GM12878 (cell line): ENCODE data around the gene JDP2. TPM values are rescaled to one million over a fixed set of nuclear protein-coding genes. Genes with fewer than 3 reads are reported as not detected.

Experiments used
- ATAC-seq: fragments of 200-7000 bp; cut with Tn5 transposase; 3 replicates; pipeline ENCODE4 v1.9.1; 2020; ENCODE audit warnings: mild to moderate bottlenecking, moderate library complexity
- BruUV-seq: library from RNA; stranded (reverse); fragments of 400-500 nt; replicated peaks from 2 replicates; lab custom pipeline; 2021; lab: Mats Ljungman, UMichigan
- CTCF ChIA-PET: fragments of 300-600 bp; sonication (Branson Sonifier 250); formaldehyde crosslinking; extraction: SDS; loops from one replicate; lab custom pipeline; 2021; ENCODE audit warnings: inconsistent platforms; lab: Yijun Ruan, JAX
- POLR2A ChIA-PET: fragments of 350-600 bp; formaldehyde crosslinking; extraction: SDS; loops from one replicate; lab custom pipeline; 2021; ENCODE audit warnings: inconsistent platforms; lab: Charles Lee
- RAD21 ChIA-PET: fragments of 300-600 bp; sonication (Branson Sonifier 250); formaldehyde crosslinking; loops from one replicate; lab custom pipeline; 2023; ENCODE audit warnings: antibody characterized with exemption; ENCODE audit not compliant: unreplicated experiment; lab: Charles Lee
- SMC1A ChIA-PET: fragments of 300-600 bp; sonication (Branson Sonifier 250); formaldehyde crosslinking; loops from one replicate; lab custom pipeline; 2023; ENCODE audit not compliant: unreplicated experiment, uncharacterized antibody; lab: Charles Lee
- DNase-seq: peaks from one replicate; pipeline ENCODE4 v3.0.0-alpha.2; 2011; ENCODE audit warnings: low read depth, low spot score
- FAIRE-seq: peaks from 3 replicates; lab custom pipeline; 2011; peaks lifted over from hg19 to GRCh38; lab: Jason Lieb, UNC
- H2AFZ ChIP-seq: 2 replicates; pipeline ENCODE4 v1.6.0; 2011; ENCODE audit warnings: low read depth, low read length, control low read depth; ENCODE audit not compliant: control insufficient read depth
- H3K27ac ChIP-seq: 2 replicates; pipeline ENCODE4 v1.5.1; 2011; ENCODE audit warnings: control low read depth; ENCODE audit not compliant: control insufficient read depth, insufficient read depth
- H3K27me3 ChIP-seq, 2 experiments: replicated peaks in 1 of 2; 2 replicates each; pipeline versions ENCODE4 v1.6.0 to v1.6.1; 2011; ENCODE audit warnings: low read length in 1 of 2; ENCODE audit not compliant: control insufficient read depth in 2 of 2, insufficient read depth in 2 of 2
- H3K36me3 ChIP-seq, 2 experiments: 2 replicates each; pipeline ENCODE4 v1.5.1; 2011; ENCODE audit warnings: low read length in 1 of 2; ENCODE audit not compliant: control insufficient read depth in 2 of 2, insufficient read depth in 2 of 2
- H3K4me1 ChIP-seq: 2 replicates; pipeline ENCODE4 v1.6.1; 2011; ENCODE audit warnings: mild to moderate bottlenecking, low read length, moderate library complexity, mixed read lengths; ENCODE audit not compliant: control insufficient read depth, insufficient read depth
- H3K4me2 ChIP-seq: 2 replicates; pipeline ENCODE4 v1.6.0; 2011; ENCODE audit warnings: control low read depth; ENCODE audit not compliant: control insufficient read depth, insufficient read depth
- H3K4me3 ChIP-seq: fragments of 200-600 bp; sonication (generic); 2 replicates; pipeline ENCODE4 v1.5.1; 2016
- H3K79me2 ChIP-seq: 2 replicates; pipeline ENCODE4 v1.6.0; 2011; ENCODE audit warnings: low read length; ENCODE audit not compliant: control insufficient read depth, insufficient read depth
- H3K9ac ChIP-seq: 2 replicates; pipeline ENCODE4 v1.8.0; 2011; ENCODE audit warnings: low read length, control low read depth, mixed read lengths; ENCODE audit not compliant: control insufficient read depth, insufficient read depth
- H3K9me3 ChIP-seq: replicated peaks from 3 replicates; pipeline ENCODE4 v1.5.1; 2011; ENCODE audit warnings: mild to moderate bottlenecking, low read length; ENCODE audit not compliant: control insufficient read depth, insufficient read depth
- H4K20me1 ChIP-seq: 2 replicates; pipeline ENCODE4 v1.6.0; 2011; ENCODE audit not compliant: control insufficient read depth, insufficient read depth
- CREB1 ChIP-seq: IDR thresholded peaks from 2 replicates; pipeline ENCODE4 v1.6.1; 2012; ENCODE audit warnings: low read depth, mild to moderate bottlenecking, inconsistent platforms
- MEF2A ChIP-seq: IDR thresholded peaks from 2 replicates; pipeline ENCODE4 v1.6.1; 2011; ENCODE audit warnings: low read depth, mild to moderate bottlenecking, low read length, moderate library complexity; ENCODE audit not compliant: insufficient read depth
- PKNOX1 ChIP-seq: fragments of 450-650 bp; IDR thresholded peaks from 2 replicates; pipeline ENCODE4 v1.6.1; 2016; ENCODE audit warnings: mild to moderate bottlenecking
- SIX5 ChIP-seq: IDR thresholded peaks from 2 replicates; pipeline ENCODE4 v1.6.1; 2011; ENCODE audit warnings: mild to moderate bottlenecking, low read depth, low read length, moderate library complexity; ENCODE audit not compliant: severe bottlenecking
- TAF1 ChIP-seq: IDR thresholded peaks from 2 replicates; pipeline ENCODE4 v1.6.1; 2011; ENCODE audit warnings: mild to moderate bottlenecking, low read depth, low read length, borderline replicate concordance
- TCF12 ChIP-seq: IDR thresholded peaks from 2 replicates; pipeline ENCODE4 v1.6.1; 2011; ENCODE audit warnings: low read depth, mild to moderate bottlenecking, low read length
- ZBTB11 ChIP-seq: fragments of 450-650 bp; formaldehyde crosslinking; IDR thresholded peaks from 2 replicates; pipeline ENCODE4 v1.5.0; 2022; ENCODE audit warnings: mild to moderate bottlenecking, missing genetic modification characterization
- ZNF24 ChIP-seq: fragments of 450-650 bp; IDR thresholded peaks from 2 replicates; pipeline ENCODE4 v1.6.1; 2017; ENCODE audit warnings: antibody characterized with exemption, mild to moderate bottlenecking
- ZNF687 ChIP-seq: fragments of 450-650 bp; IDR thresholded peaks from 2 replicates; pipeline ENCODE4 v1.6.1; 2017; ENCODE audit warnings: mild to moderate bottlenecking, moderate library complexity
- WGBS: methylation state at CpG from one replicate; pipeline ENCODE4 v1.1.6; 2016; ENCODE audit warnings: low lambda C conversion rate; ENCODE audit not compliant: insufficient replicate concordance, insufficient coverage; ENCODE audit errors: missing lambda C conversion rate; 5-methylcytosine and 5-hydroxymethylcytosine counted together
- in situ Hi-C: fragments of 300-500 bp; cut with MboI; formaldehyde crosslinking; loops from 9 replicates; pipeline ENCODE4 v1.14.3; 2018; ENCODE audit warnings: mixed read lengths
- intact Hi-C: fragments of 100-400 bp; cut with micrococcal nuclease; formaldehyde crosslinking; loops from one replicate; pipeline ENCODE4 v1.14.2; 2022; ENCODE audit not compliant: unreplicated experiment
- polyA plus RNA-seq, 11 experiments: library from polyadenylated mRNA; depleted of rRNA in 4 of 11; unstranded in 6 of 11; stranded (reverse) in 5 of 11; fragments of >200 nt; fragmentation: Nextera tagmentation in 4 of 11; fragmentation: Illumina TruSeq in 1 of 11; extraction: Ambion mirVana in 4 of 11; extraction: Trizol in 1 of 11; gene quantifications; 1 replicate in 1 of 11; 2 replicates in 10 of 11; pipeline versions ENCODE4 v1.2.1 to v1.2.3, GENCODE V29; 2011 to 2016; ENCODE audit warnings: inconsistent platforms in 2 of 11, missing spikeins in 2 of 11, low read depth in 1 of 11
- total RNA-seq, 4 experiments: library from RNA; depleted of rRNA in 3 of 4; stranded (reverse); fragments of >200 nt in 3 of 4; fragmentation: Illumina TruSeq in 1 of 4; extraction: Trizol in 1 of 4; gene quantifications; 2 replicates each; pipeline versions ENCODE4 v1.2.1 to v1.2.3, GENCODE V29; 2013 to 2021

The JDP2 gene
- total and polyA plus RNA-seq, 10 of the 15 experiments (the other 5 are each of a cell fraction or from before 2014, with no cell fraction given): 0.71 to 21.3 (median 11.2) TPM

- TF ChIP-seq ZNF687 (no peak), TAF1 (no peak), TCF12 (no peak), ZNF24 (no peak), PKNOX1 (no peak), MEF2A (no peak), SIX5 (no peak), CREB1 (no peak), ZBTB11 (no peak)
- no peaks in the 10 kb centered on the region for H3K36me3 ChIP-seq
- H3K4me3 ChIP-seq: no peak overlapping the region
- ChIA-PET POLR2A (interaction anchor here (0.6 kb wide), 1 partner anchor 60 kb away, joined by 5 read pairs; no protein-coding TSS in a partner anchor), CTCF (interaction anchor here (2.6 kb wide), 1 partner anchor 32 kb away, joined by 11 read pairs; no protein-coding TSS in a partner anchor), RAD21 (no interaction called here), SMC1A (no interaction called here)
- H3K4me2 ChIP-seq: no peak overlapping the region
- H4K20me1 ChIP-seq: no peaks in the 10 kb centered on the region
- in situ Hi-C loops (no loop called here), intact Hi-C loops (no loop called here)
- H2AFZ ChIP-seq: no peak overlapping the region
- H3K9me3 ChIP-seq: peaks cover 5% of the 10 kb centered on the region; the same call in 2 of the 3 replicates
- BruUV-seq: no TSS peak
- WGBS: 53% methylated on average over 8 of the region's 8 CpGs
- H3K27ac ChIP-seq: no peak overlapping the region
- FAIRE-seq (no peak), ATAC-seq (no peak), DNase-seq (no peak)
- H3K79me2 ChIP-seq: peaks cover 9% of the 10 kb centered on the region
- peaks cover 28% of the 10 kb centered on the region for H3K4me1 ChIP-seq
- no peak overlapping the region for H3K9ac ChIP-seq
- H3K27me3 ChIP-seq: no peaks in the 10 kb centered on the region
These were observed 5.7 kb upstream of the JDP2 start for GRCh38 chr14:75422169-75422568.
